Osteocyte (in vitro differentiated cells): ENCODE measurements around the gene ISY1. TPM values are rescaled to one million over a fixed set of nuclear protein-coding genes. Genes with fewer than 3 reads are reported as not detected.

Experiments
- DNase-seq: peaks from one replicate; pipeline ENCODE4 v3.0.0; 2021; ENCODE audit warnings: mixed read lengths; ENCODE audit not compliant: unreplicated experiment; ENCODE audit errors: extremely low spot score
- H3K27ac Mint-ChIP-seq: one replicate; pipeline ENCODE4 v1.8.0; 2021; ENCODE audit warnings: mild to moderate bottlenecking, mixed read lengths; ENCODE audit not compliant: unreplicated experiment
- H3K27me3 Mint-ChIP-seq: one replicate; pipeline ENCODE4 v1.8.0; 2021; ENCODE audit warnings: mixed read lengths; ENCODE audit not compliant: unreplicated experiment
- H3K36me3 Mint-ChIP-seq: one replicate; pipeline ENCODE4 v1.8.0; 2021; ENCODE audit warnings: mixed read lengths; ENCODE audit not compliant: unreplicated experiment
- H3K4me1 Mint-ChIP-seq: one replicate; pipeline ENCODE4 v1.8.0; 2021; ENCODE audit warnings: mixed read lengths; ENCODE audit not compliant: unreplicated experiment
- H3K4me3 Mint-ChIP-seq: one replicate; pipeline ENCODE4 v1.8.0; 2021; ENCODE audit warnings: mild to moderate bottlenecking, moderate library complexity, mixed read lengths; ENCODE audit not compliant: unreplicated experiment
- H3K9me3 Mint-ChIP-seq: one replicate; pipeline ENCODE4 v1.8.0; 2021; ENCODE audit warnings: mixed read lengths; ENCODE audit not compliant: unreplicated experiment
- total RNA-seq: library from RNA; stranded (reverse); gene quantifications from 2 replicates; pipeline ENCODE4 v1.2.1, GENCODE V29; 2021
- TF ChIP-seq, protein P1 (sequence below): fragments of 200-600 bp; sonication (generic); IDR thresholded peaks from 2 replicates; pipeline ENCODE4 v1.5.0; 2021; ENCODE audit warnings: antibody characterized with exemption, mild to moderate bottlenecking, moderate library complexity

Gene ISY1
- total RNA-seq, 1 donor from 2014 or later, result 42.6 TPM

DNA sequence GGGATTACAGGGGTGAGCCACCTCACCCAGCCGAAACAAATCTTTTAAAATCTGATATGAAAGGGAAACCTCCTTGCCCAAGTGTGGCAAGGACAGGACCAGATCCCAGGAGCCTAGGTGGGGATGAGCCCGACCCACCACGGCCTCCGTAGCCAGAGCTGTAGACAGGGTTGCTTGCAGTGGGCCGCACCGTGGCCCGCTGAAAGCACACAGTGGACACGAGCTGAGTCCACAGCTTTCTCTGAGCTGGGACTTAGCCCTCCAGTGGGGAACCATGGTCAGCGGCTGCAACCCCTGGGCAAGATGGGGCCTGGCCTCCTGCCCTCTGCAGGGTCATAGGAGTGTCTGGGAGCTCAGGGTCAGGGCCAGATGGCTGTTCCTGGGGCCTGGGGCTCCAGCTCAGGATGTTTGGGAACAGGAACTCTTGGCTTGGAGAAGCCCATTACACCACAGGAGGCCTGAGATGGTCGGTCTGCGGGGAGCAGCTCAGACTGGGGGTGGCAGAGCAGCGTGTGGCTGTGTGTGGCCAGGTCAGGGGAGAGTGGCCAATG is 75.6 kb downstream of the ISY1 start:
- Mint-ChIP-seq H3K36me3 (no peaks in the 10 kb centered on the region), H3K27me3 (no peaks in the 10 kb centered on the region), H3K27ac (no peak overlapping the region), H3K9me3 (no peaks in the 10 kb centered on the region), H3K4me3 (no peak overlapping the region), H3K4me1 (no peaks in the 10 kb centered on the region)
- DNase-seq, result no peak
- TF ChIP-seq, protein P1, sequence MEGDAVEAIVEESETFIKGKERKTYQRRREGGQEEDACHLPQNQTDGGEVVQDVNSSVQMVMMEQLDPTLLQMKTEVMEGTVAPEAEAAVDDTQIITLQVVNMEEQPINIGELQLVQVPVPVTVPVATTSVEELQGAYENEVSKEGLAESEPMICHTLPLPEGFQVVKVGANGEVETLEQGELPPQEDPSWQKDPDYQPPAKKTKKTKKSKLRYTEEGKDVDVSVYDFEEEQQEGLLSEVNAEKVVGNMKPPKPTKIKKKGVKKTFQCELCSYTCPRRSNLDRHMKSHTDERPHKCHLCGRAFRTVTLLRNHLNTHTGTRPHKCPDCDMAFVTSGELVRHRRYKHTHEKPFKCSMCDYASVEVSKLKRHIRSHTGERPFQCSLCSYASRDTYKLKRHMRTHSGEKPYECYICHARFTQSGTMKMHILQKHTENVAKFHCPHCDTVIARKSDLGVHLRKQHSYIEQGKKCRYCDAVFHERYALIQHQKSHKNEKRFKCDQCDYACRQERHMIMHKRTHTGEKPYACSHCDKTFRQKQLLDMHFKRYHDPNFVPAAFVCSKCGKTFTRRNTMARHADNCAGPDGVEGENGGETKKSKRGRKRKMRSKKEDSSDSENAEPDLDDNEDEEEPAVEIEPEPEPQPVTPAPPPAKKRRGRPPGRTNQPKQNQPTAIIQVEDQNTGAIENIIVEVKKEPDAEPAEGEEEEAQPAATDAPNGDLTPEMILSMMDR, result no peak

DNA sequence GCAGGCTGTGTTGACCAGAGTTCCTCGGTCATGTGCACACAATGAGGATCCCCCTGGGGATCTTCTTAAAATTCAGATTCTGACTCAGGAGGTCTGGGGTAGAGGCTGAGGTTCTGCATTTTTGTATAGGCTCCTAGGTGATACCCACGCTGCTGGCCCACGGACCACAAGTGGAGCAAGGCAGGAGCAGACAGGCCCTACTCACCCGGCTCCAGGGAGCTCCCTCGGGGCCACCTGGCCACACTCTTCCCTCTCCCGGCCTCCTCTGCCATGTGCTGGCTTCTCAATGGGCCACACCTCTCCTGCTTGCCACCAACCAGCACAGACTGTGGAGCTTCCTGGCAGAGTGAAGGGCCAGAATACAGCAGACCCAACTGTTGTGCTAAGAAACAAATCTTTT is 76.4 kb downstream of the ISY1 start:
- no peak for DNase-seq
- no peak overlapping the region for H3K27ac Mint-ChIP-seq
- no peak overlapping the region for H3K4me3 Mint-ChIP-seq
- TF ChIP-seq, protein P1, result no peak
- no peaks in the 10 kb centered on the region for H3K36me3 Mint-ChIP-seq
- H3K27me3 Mint-ChIP-seq, result no peaks in the 10 kb centered on the region
- no peaks in the 10 kb centered on the region for H3K4me1 Mint-ChIP-seq
- no peaks in the 10 kb centered on the region for H3K9me3 Mint-ChIP-seq

DNA sequence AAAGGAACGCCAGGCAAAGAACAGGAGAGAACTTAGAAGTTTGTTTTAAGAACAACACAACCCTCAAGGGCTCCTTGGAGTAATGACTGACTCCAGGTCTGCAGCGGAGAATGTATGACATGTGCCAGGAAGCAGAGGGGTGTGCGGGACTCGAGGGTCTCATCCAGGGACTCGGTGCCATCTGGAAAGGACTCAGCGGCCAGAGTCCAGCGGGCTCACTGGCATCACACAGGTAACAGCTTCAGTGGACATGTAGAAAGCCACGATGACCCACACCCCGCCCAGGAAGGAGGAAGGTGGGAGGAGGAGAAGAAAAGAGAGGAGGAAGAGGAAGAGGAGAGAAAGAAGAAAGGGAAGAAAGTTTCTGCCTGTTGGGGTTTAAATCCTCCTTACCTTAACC is 78.8 kb downstream of the ISY1 start:
- Mint-ChIP-seq H3K27ac (no peak overlapping the region), H3K4me3 (no peak overlapping the region), H3K36me3 (no peaks in the 10 kb centered on the region), H3K4me1 (peaks cover 2% of the 10 kb centered on the region), H3K9me3 (no peaks in the 10 kb centered on the region), H3K27me3 (no peaks in the 10 kb centered on the region)
- DNase-seq, result no peak
- TF ChIP-seq, protein P1, result no peak

DNA sequence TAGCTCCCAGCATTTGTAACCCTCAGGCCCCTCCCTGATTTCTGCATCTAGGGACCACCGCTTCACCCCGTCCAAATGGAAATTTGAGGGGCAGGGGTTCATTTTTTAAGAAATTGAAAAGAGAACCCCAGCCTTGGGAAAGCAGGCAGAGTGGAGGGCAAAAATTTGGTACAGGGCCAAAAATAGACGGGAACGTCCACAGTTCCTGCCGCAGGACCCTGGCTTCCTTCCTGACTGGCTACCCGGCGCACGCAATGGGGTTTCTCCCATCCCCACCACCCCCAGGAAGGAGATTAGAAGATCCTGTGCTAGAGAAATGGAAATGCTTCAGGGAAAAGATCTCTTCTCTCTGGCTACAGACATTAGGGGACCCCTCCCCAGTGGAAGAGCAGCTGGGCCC is 79.4 kb downstream of the ISY1 start:
- Mint-ChIP-seq H3K36me3 (no peaks in the 10 kb centered on the region), H3K27me3 (no peaks in the 10 kb centered on the region), H3K4me3 (no peak overlapping the region), H3K4me1 (peaks cover 2% of the 10 kb centered on the region), H3K9me3 (no peaks in the 10 kb centered on the region), H3K27ac (no peak overlapping the region)
- DNase-seq, result no peak
- TF ChIP-seq, protein P1, result no peak

DNA sequence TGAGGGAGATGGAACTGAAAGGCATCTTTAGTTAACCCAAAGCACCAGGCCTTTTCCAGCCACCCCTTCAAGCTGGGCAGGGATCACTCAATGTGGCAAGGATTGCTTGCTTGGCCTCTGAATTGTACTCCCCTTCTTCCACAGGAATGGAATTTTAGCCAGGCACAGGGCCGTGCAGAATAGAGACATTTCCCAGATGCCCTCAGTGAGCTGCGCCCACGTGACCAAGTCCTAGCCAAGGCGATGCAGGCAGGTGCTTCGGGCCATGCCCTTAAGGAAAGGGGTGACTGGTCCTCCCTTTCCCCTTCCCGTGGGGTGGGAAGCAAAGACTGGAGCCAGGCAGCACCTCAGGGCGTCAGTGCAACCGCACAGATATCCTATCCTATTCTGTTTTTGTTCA is 82.4 kb downstream of the ISY1 start:
- Mint-ChIP-seq H3K27me3 (no peaks in the 10 kb centered on the region), H3K9me3 (no peaks in the 10 kb centered on the region), H3K4me1 (peaks cover 2% of the 10 kb centered on the region), H3K36me3 (no peaks in the 10 kb centered on the region), H3K27ac (no peak overlapping the region), H3K4me3 (no peak overlapping the region)
- DNase-seq, result no peak
- TF ChIP-seq, protein P1, result no peak

Other genes with a start within 250 kb of the ISY1 start
- 0.18 TPM in 1 of 2 replicates, not detected in the other for gene CFAP92, start 167.0 kb downstream of the ISY1 start, total RNA-seq
- 0.13 TPM in 1 of 2 replicates, not detected in the other for gene EFCC1, start 159.8 kb downstream of the ISY1 start, total RNA-seq
- not detected in 2 replicates for gene GP9, start 100.3 kb downstream of the ISY1 start, total RNA-seq
- 16.7 and 23.2 TPM in 2 replicates for gene RAB43, start 39.3 kb downstream of the ISY1 start, total RNA-seq
- gene CNBP, start 22.8 kb upstream of the ISY1 start, total RNA-seq, result 199 and 203 TPM in 2 replicates
- 249 and 258 TPM in 2 replicates for gene COPG1, start 88.5 kb upstream of the ISY1 start, total RNA-seq
- 24.7 and 25.8 TPM in 2 replicates for gene HMCES, start 117.8 kb upstream of the ISY1 start, total RNA-seq